PFSK-1 (cell line): ENCODE results near the gene NEK7.

Source experiments
- FOXP2 ChIP-seq: optimal IDR thresholded peaks from 2 replicates; pipeline ENCODE3; 2011; ENCODE audit warnings: borderline replicate concordance, control low read depth, inconsistent platforms; ENCODE audit not compliant: insufficient read depth; ENCODE audit errors: extremely low read length, extremely low read depth
- POLR2AphosphoS5 ChIP-seq: IDR thresholded peaks from 2 replicates; pipeline ENCODE4 v1.6.1; 2012; ENCODE audit warnings: low read depth, mild to moderate bottlenecking, control low read depth, low read length, moderate library complexity
- SIN3A ChIP-seq: IDR thresholded peaks from 2 replicates; pipeline ENCODE4 v1.6.1; 2012; ENCODE audit warnings: mild to moderate bottlenecking, low read length, moderate library complexity, borderline replicate concordance; ENCODE audit not compliant: insufficient read depth
- TAF1 ChIP-seq: IDR thresholded peaks from 2 replicates; pipeline ENCODE4 v1.6.1; 2012; ENCODE audit warnings: low read length, control low read depth, borderline replicate concordance; ENCODE audit not compliant: insufficient read depth
- TF ChIP-seq, protein P1 (sequence below), 2 experiments: IDR thresholded peaks; 2 replicates each; pipeline versions ENCODE4 v1.6.1 to v1.8.0; 2011 to 2012; ENCODE audit warnings: low read depth in 2 of 2, low read length in 2 of 2, control low read depth in 1 of 2, inconsistent platforms in 1 of 2, mild to moderate bottlenecking in 1 of 2, moderate library complexity in 1 of 2; ENCODE audit not compliant: insufficient read depth in 1 of 2

The NEK7 gene

DNA sequence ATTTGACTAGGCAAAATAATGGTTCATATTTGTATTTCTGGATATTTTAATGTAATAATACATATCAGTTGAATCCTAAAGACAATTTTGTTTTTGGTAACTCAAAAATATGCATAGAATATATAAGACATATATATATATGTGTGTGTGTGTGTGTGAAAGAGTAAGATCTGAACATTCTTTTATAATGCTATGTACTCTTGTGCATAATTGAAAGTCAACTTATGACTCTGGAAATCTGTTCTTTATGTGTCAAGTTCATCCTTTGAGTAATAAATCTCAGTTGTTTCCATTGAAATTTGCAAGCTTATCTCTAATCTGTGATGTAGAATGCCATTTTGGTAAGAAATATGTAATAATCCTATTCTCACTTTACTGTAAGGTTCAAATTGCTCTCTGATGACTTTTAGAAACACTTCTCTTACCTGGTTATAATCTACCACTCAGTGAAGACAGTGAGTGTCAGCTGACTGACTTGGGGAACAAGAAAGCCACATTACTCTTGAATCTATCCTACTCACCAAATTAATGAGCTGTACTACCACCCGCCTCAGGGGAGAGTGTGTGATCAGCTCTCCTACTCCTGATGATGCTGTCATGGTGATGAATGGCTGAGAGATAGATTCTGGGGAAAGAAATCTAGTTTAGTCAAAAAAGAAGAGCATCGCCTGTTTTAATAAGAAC is 15.0 kb upstream of the NEK7 start:
- TF ChIP-seq TAF1: no peak
- no peak for TF ChIP-seq FOXP2
- no peak for TF ChIP-seq SIN3A
- TF ChIP-seq POLR2AphosphoS5: no peak
- TF ChIP-seq, protein P1, sequence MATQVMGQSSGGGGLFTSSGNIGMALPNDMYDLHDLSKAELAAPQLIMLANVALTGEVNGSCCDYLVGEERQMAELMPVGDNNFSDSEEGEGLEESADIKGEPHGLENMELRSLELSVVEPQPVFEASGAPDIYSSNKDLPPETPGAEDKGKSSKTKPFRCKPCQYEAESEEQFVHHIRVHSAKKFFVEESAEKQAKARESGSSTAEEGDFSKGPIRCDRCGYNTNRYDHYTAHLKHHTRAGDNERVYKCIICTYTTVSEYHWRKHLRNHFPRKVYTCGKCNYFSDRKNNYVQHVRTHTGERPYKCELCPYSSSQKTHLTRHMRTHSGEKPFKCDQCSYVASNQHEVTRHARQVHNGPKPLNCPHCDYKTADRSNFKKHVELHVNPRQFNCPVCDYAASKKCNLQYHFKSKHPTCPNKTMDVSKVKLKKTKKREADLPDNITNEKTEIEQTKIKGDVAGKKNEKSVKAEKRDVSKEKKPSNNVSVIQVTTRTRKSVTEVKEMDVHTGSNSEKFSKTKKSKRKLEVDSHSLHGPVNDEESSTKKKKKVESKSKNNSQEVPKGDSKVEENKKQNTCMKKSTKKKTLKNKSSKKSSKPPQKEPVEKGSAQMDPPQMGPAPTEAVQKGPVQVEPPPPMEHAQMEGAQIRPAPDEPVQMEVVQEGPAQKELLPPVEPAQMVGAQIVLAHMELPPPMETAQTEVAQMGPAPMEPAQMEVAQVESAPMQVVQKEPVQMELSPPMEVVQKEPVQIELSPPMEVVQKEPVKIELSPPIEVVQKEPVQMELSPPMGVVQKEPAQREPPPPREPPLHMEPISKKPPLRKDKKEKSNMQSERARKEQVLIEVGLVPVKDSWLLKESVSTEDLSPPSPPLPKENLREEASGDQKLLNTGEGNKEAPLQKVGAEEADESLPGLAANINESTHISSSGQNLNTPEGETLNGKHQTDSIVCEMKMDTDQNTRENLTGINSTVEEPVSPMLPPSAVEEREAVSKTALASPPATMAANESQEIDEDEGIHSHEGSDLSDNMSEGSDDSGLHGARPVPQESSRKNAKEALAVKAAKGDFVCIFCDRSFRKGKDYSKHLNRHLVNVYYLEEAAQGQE (IDR thresholded peaks at IDR 0.05; ENCODE audit: insufficient read depth in 1 of 2, low read depth in 2 of 2, low read length in 2 of 2): no peak

DNA sequence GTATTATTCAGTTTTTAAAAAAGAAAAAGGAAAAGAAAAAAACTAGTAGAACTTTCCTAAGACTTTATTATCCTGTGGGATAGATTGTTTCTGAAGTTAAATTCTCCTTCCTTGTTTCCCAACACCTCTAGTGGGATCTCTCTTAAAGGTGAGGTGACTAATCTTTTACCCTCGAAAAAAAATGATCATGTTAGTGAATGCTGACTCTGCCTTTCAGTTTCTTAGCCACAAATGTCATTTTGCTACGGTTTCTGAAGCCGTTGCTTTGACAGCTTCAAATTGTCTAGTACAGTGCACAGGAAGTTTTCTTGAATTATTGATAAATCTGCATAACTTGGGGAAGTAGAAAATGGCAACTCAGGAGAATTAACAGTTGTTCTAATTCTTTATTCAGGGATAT is 13.0 kb upstream of the NEK7 start:
- TF ChIP-seq FOXP2 (no peak), TAF1 (no peak), POLR2AphosphoS5 (no peak), SIN3A (no peak)
- TF ChIP-seq, protein P1 (IDR thresholded peaks at IDR 0.05; ENCODE audit: insufficient read depth in 1 of 2, low read depth in 2 of 2, low read length in 2 of 2): no peak

DNA sequence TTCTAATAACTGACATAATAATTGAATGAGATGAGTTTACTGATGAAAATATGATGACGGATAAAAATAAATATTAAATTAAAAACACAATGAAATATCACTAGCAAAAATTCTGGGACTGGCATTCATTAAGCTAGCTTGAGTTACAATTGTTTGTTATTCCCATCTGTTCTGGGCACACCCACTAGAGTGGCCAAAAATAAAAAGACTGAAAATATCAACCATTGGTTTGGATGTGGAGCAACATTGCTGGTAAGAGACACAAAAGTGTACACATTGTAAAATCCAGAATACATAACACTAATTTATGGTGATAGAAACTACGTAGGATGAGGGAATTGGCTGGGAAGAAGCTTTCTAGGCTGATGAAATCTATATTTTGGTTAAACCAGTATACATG is 9.6 kb upstream of the NEK7 start:
- TF ChIP-seq SIN3A: no peak
- TF ChIP-seq, protein P1 (IDR thresholded peaks at IDR 0.05; ENCODE audit: insufficient read depth in 1 of 2, low read depth in 2 of 2, low read length in 2 of 2): no peak
- no peak for TF ChIP-seq FOXP2
- no peak for TF ChIP-seq POLR2AphosphoS5
- no peak for TF ChIP-seq TAF1

DNA sequence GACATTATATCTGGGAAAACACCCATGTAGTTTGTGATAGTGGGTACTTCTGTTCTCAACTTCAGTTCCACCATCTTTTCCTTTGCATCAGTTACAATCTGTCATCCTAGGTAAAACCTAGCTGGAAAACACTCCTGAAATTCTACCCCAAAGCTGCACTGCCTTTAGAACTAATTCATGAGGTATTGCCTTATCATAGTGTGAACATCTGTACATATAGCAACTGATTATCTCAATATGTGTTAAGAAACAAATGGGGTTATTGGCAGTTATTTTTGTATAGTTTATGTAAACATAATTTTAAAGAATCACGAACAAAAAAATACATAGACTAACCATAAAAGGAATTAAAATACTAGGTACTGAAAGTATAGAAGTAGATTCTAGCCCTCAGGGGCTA is 6.4 kb upstream of the NEK7 start:
- TF ChIP-seq SIN3A: no peak
- TF ChIP-seq, protein P1 (IDR thresholded peaks at IDR 0.05; ENCODE audit: insufficient read depth in 1 of 2, low read depth in 2 of 2, low read length in 2 of 2): no peak
- TF ChIP-seq POLR2AphosphoS5: no peak
- TF ChIP-seq FOXP2: no peak

DNA sequence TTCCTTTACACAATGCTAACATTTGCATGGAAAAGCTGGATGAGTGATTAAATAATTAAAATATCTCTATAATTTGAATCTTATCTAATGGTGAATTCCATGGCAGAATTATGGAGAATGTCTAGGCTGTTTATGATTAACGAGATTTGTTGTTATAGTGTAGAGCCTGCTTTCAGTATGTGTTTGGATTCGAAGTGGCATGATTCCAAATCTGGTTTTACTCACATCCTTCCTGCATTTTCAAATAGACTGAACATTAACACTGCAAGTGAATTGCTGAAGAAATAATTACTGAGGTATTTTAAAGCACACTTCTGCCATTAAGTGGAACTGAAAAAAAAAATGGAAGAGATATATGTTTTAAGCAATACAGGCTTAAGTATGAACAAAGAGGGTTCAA is 5.1 kb upstream of the NEK7 start:
- TF ChIP-seq, protein P1 (IDR thresholded peaks at IDR 0.05; ENCODE audit: insufficient read depth in 1 of 2, low read depth in 2 of 2, low read length in 2 of 2): no peak
- TF ChIP-seq FOXP2 (no peak), POLR2AphosphoS5 (no peak), SIN3A (no peak), TAF1 (no peak)
